HepG2 (cell line): Measurements from ENCODE around the gene EEIG1. TPM values are rescaled to one million over a fixed set of nuclear protein-coding genes. Genes with fewer than 3 reads are reported as not detected.

Experiments used
- AGO2 ChIP-seq: fragments of 200-400 bp; formaldehyde crosslinking; optimal IDR thresholded peaks from 2 replicates; pipeline ENCODE3; 2017; ENCODE audit warnings: mild to moderate bottlenecking, low read depth, low read length, moderate library complexity
- ELF3 ChIP-seq: IDR thresholded peaks from 2 replicates; pipeline ENCODE4 v1.6.1; 2016; ENCODE audit warnings: missing genetic modification reagents, missing compliant biosample characterization
- FOXO4 ChIP-seq: sonication (generic); formaldehyde crosslinking; conservative IDR thresholded peaks from 2 replicates; pipeline ENCODE4 v1.8.1; 2023; ENCODE audit warnings: missing genetic modification reagents
- GABPB1 ChIP-seq: IDR thresholded peaks from 2 replicates; pipeline ENCODE4 v1.6.1; 2016; ENCODE audit warnings: mild to moderate bottlenecking, missing genetic modification reagents, moderate library complexity, missing compliant biosample characterization
- HOXA9 ChIP-seq: sonication (generic); formaldehyde crosslinking; IDR thresholded peaks from 2 replicates; pipeline ENCODE4 v1.8.1; 2022; ENCODE audit warnings: missing genetic modification reagents, mild to moderate bottlenecking, moderate library complexity, borderline replicate concordance
- IRX3 ChIP-seq: sonication (generic); formaldehyde crosslinking; IDR thresholded peaks from 2 replicates; pipeline ENCODE4 v1.8.1; 2023; ENCODE audit warnings: mild to moderate bottlenecking, low read depth, missing genetic modification reagents, borderline replicate concordance
- PRDM15 ChIP-seq: sonication (generic); formaldehyde crosslinking; IDR thresholded peaks from 2 replicates; pipeline ENCODE4 v1.4.0; 2020; ENCODE audit warnings: missing genetic modification reagents
- RBFOX2 ChIP-seq: fragments of 200-400 bp; formaldehyde crosslinking; IDR thresholded peaks from 2 replicates; pipeline ENCODE4 v1.6.1; 2017; ENCODE audit warnings: low read depth, mild to moderate bottlenecking, low read length
- ZBTB34 ChIP-seq: sonication (generic); formaldehyde crosslinking; IDR thresholded peaks from 2 replicates; pipeline ENCODE4 v1.8.0; 2022; ENCODE audit warnings: mild to moderate bottlenecking, missing genetic modification reagents
- ZFP62 ChIP-seq: sonication (generic); formaldehyde crosslinking; IDR thresholded peaks from 2 replicates; pipeline ENCODE4 v1.4.0; 2020; ENCODE audit warnings: missing genetic modification reagents
- ZIK1 ChIP-seq: sonication (generic); formaldehyde crosslinking; IDR thresholded peaks from 2 replicates; pipeline ENCODE4 v1.5.0; 2020; ENCODE audit warnings: mild to moderate bottlenecking, low read depth, missing genetic modification reagents, borderline replicate concordance
- ZNF143 ChIP-seq: sonication (generic); formaldehyde crosslinking; IDR thresholded peaks from 2 replicates; pipeline ENCODE4 v1.4.0; 2020; ENCODE audit warnings: missing genetic modification reagents
- ZNF343 ChIP-seq: sonication (generic); formaldehyde crosslinking; IDR thresholded peaks from 2 replicates; pipeline ENCODE4 v1.4.0; 2020; ENCODE audit warnings: mild to moderate bottlenecking, missing genetic modification reagents
- ZNF609 ChIP-seq: sonication (generic); formaldehyde crosslinking; IDR thresholded peaks from 2 replicates; pipeline ENCODE4 v1.4.0; 2020; ENCODE audit warnings: mild to moderate bottlenecking, missing genetic modification reagents, borderline replicate concordance
- ZSCAN31 ChIP-seq: sonication (generic); formaldehyde crosslinking; IDR thresholded peaks from 2 replicates; pipeline ENCODE4 v1.5.0; 2020; ENCODE audit warnings: low read depth, mild to moderate bottlenecking, missing genetic modification reagents
- polyA plus RNA-seq, 8 experiments: library from polyadenylated mRNA; depleted of rRNA in 3 of 8; stranded (reverse) in 7 of 8; unstranded in 1 of 8; fragments of >200 nt; fragmentation: Illumina TruSeq in 4 of 8; extraction: Trizol in 4 of 8; gene quantifications; 2 replicates each; pipeline versions ENCODE4 v1.2.1 to v1.2.3, GENCODE V29; 2011 to 2016; ENCODE audit warnings: low read depth in 4 of 8, missing spikeins in 1 of 8, mixed read lengths in 1 of 8; ENCODE audit not compliant: insufficient read depth in 1 of 8
- total RNA-seq, 5 experiments: library from RNA; depleted of rRNA; stranded (reverse); fragments of >200 nt; fragmentation: Illumina TruSeq; extraction: Trizol; gene quantifications; 2 replicates each; pipeline ENCODE4 v1.2.3, GENCODE V29; 2016; ENCODE audit warnings: low read depth in 1 of 5

EEIG1 gene
- total and polyA plus RNA-seq, 2 of the 13 experiments (the other 11 are each of a cell fraction or from before 2014, with no cell fraction given): 16.6 to 25.2 TPM

- TF ChIP-seq PRDM15 (no peak), GABPB1 (CRISPR knock-in tag) (no peak), ZNF343 (no peak), ZNF143 (no peak), ZFP62 (CRISPR knock-in tag) (no peak), FOXO4 (CRISPR knock-in tag) (no peak), ZIK1 (CRISPR knock-in tag) (no peak), RBFOX2 (peak; percentile 62; the same call in 1 of the 2 replicates), IRX3 (no peak), ZSCAN31 (CRISPR knock-in tag) (no peak), ELF3 (CRISPR knock-in tag) (no peak), AGO2 (peak; percentile 46), ZBTB34 (CRISPR knock-in tag) (no peak), ZNF609 (CRISPR knock-in tag) (no peak), HOXA9 (CRISPR knock-in tag) (no peak)
Observed at GRCh38 chr9:127944586-127945218, 36.1 kb downstream of the EEIG1 start (continued).
